HL-60/S4 treated with phorbol 12-myristate 13-acetate at 8.2 ng/mL for 4 days and 3 days (cell line): ENCODE measurements around the gene CDKN1A.
"Not testable (repeated sequence)": the region's sequence is repeated elsewhere in the genome, so short reads cannot be mapped to it uniquely, and the experiment has no call there.

Experiments used
- in situ Hi-C: fragments of 300-500 bp; cut with MboI; formaldehyde crosslinking; loops from 2 replicates; pipeline ENCODE4 v1.15.0; 2022; ENCODE audit warnings: low sequenced_read_pairs

Gene CDKN1A

DNA sequence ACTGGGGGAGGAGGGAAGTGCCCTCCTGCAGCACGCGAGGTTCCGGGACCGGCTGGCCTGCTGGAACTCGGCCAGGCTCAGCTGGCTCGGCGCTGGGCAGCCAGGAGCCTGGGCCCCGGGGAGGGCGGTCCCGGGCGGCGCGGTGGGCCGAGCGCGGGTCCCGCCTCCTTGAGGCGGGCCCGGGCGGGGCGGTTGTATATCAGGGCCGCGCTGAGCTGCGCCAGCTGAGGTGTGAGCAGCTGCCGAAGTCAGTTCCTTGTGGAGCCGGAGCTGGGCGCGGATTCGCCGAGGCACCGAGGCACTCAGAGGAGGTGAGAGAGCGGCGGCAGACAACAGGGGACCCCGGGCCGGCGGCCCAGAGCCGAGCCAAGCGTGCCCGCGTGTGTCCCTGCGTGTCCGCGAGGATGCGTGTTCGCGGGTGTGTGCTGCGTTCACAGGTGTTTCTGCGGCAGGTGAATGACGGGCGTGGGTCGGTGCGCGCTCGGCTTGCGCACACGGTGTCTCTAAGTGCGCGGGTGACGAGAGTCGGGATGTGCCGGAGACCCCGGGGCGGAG is at the start of gene CDKN1A:
Gene CDKN1A (plus strand): TSS at position 227 of the 555 bp plus-strand sequence. CDS start 5,388 bp downstream, outside the sequence.
- in situ Hi-C loops = no loop called here

DNA sequence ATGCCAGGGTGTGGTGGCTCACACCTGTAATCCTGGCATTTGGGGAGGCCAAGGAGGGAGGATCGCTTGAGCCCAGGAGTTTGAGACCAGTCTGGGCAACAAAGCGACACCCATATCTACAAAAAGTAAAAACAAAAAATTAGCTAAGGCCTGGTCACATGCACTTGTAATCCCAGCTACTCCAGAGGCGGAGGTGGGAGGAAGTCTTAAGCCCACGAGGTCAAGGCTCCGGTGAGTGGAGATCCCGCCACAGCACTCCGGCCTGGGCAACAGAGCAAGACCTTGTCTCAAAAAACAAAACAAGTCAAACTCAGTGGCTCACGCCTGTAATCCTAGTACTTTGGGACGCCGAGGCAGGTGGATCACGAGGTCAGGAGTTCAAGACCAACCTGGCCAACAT is 48.7 kb upstream of the CDKN1A start:
- in situ Hi-C loops = no loop called here

- in situ Hi-C loops = no loop called here
Observed at GRCh38 chr6:36631326-36632011, 47.0 kb upstream of the CDKN1A start.

DNA sequence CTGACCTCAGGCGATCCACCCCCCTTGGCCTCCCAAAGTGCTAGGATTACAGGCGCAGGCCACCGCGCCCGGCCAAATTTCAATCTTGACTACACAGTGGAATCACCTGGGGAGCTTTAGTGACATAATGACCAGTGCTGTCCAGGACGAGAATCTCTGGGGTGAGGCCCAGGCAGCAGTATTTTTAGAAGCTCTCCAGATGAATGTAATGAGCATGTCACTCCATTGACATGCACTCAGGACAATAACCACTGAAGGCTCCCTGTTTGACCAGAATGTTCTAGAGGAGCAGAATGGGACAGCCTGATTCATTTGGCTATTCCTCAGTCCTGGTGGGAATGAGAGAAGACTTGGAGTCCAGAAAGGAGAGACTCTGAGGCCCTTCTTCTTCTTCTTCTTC is 45.1 kb upstream of the CDKN1A start:
- in situ Hi-C loops = no loop called here

GRCh38 chr6:36633915-36634314 is 44.6 kb upstream of the CDKN1A start:
- in situ Hi-C loops = no loop called here

GRCh38 chr6:36634317-36635108 is 44.0 kb upstream of the CDKN1A start:
- in situ Hi-C loops = no loop called here

DNA sequence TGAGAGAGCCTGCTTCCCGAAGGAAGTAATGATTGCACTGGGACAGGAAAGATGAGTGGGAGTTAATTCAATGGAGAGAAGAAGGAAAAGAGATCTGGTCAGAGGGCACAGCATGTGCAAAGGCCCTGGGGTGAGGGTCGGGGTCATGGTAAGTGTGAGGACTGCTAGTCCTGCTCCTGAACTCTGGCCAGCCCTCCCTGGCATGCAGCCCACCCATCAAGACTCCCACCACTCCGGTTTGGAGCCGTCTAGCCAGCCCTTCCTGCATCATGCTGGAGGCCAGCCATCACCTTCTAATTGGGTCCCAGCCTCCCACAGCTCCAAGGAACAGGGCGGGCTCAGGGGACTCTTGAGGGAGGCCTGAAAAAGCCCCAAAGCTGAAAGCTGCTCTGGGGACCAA is 42.2 kb upstream of the CDKN1A start:
- in situ Hi-C loops = no loop called here

GRCh38 chr6:36636687-36637418 is 41.7 kb upstream of the CDKN1A start:
- in situ Hi-C loops = no loop called here

DNA sequence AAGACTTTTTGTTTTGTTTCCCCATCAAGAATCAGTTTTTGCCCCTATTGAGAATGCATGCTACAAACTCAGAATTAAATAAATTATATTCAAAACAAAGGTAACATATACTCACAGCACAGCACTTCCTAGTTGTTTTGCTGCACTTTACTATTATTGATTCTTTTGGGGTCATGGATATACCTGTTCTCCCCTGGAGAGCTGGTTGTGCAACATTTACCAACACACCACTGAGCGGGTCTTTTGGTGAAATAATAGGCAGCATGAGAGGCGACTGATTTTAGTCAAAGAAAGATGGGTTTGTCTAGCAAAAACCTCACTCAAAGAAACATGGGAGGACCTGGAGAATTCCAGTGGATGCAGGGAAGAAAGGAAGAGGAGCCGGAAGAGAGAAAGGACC is 39.9 kb upstream of the CDKN1A start:
- in situ Hi-C loops = no loop called here

DNA sequence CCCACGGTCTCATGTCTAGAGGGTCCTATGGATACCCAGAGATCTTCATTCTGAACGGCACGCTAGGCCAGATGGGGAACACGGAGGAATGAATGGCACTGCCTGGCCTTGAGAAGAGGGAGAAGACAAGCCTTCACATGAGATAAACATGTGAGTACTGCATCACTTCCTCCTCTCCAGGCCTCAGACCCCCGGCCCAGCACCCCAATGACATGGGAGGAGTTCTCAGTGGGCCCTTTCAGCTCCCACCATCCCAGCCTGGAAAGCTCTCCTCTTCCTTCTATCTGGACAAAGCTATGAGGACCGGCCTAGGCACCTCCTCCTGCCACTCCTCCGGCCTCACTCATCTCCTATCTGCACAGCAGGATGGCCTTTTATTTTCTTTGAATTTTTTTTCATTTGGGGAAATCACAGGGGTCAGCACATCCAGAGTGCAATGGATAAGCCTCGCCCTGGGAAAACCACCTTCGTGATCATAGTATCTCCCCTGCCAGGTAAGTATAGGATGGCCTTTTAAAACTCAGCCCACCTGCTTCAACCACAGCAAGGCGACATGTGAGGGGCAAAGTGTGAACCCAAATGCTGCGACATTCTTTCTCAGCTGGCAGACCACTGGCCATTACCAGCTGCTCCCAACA is 39.2 kb upstream of the CDKN1A start:
- in situ Hi-C loops = no loop called here

GRCh38 chr6:36641543-36641942 is 37.0 kb upstream of the CDKN1A start:
- in situ Hi-C loops = no loop called here

DNA sequence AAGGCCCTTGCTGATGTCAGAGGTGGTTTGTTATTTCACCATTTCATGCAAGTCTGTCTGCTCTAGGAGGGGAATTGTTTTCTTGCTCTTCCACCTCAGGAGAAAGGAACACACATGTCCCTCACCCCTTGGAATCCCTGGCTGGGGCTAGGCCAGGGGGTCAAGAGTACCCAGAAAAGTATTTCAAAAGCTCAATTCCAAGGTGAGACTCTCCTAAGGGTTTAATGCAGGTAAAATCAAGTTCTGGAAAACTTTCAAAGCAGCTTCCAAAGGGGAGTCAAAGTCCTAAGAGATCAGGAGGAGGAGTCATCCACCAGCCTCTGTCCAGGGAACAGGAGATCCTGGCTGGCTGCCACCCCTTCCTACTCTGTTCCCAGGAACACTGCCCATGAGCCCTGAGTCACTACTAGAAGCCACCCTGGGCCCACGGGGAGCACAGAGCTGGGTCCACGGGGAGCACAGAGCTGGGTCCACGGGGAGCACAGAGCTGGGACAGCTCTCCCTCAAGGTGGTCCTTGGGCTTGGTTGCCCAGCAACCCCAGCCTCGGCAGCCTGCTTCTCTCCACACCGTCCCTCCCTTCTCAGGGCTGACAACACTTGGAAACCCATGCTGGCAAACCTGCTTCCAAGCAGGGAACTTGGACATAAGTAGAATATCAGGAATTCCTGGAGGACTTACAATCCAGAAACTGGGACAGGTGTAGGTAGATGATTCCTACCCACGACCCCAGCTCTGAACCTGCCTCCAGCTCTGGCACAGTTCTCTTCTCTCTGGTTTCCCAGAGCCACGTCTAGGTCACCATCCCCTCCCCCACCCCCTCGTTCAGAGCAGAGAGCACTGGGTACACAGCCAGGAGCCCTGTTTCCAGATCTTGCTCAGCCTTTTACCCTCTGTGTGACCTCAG is 35.3 kb upstream of the CDKN1A start:
- in situ Hi-C loops = no loop called here

GRCh38 chr6:36643977-36644376 is 34.5 kb upstream of the CDKN1A start:
- in situ Hi-C loops = no loop called here

DNA sequence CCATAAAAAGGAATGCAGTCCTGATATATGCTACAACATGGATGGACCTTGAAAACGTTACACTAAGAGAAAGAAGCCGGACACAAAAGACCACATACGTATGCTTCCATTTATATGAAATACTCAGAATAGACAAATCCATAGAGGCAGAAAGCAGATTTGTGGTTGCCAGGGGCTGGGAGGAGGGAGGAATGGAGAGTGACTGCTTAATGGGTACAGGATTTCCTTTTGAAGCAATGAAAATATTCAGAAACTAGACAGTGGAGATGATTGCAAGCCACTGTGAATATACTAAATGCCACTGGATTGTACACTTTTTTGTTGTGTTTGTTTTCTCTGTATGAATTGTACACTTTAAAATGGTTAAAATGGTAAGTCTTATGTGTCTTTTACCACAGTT is 29.4 kb upstream of the CDKN1A start:
- in situ Hi-C loops = no loop called here

GRCh38 chr6:36649701-36650484 is 28.6 kb upstream of the CDKN1A start:
- in situ Hi-C loops = no loop called here

DNA sequence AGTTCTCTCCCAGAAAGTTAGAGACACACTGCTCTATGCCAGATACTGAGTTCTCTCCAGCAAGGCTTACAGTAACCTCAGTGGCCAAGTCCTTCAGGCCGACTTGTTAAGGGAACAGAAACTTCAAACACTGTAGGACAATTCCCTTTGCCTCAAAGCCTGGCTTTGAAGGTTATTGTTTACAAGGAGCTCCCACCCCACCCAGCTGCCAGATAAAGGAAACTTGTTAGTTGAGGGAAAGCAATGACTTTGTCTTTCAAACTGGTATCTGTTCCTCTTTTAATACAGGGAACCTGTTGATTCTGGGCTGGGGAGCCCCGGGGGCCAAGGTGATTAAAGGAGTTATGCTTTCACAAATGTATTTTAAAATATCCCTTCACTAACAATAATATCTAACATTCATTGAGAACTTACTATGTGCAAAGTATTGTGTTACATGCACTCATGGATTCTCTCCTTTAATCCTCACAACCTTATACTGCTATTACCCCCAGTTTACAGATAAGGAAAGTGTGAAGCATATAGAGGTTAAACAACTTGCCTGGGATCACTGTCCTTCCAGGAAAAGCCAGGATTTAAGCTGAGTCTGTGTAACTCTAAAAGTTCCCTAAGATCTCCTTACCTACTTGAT is 27.6 kb upstream of the CDKN1A start:
- in situ Hi-C loops = no loop called here

DNA sequence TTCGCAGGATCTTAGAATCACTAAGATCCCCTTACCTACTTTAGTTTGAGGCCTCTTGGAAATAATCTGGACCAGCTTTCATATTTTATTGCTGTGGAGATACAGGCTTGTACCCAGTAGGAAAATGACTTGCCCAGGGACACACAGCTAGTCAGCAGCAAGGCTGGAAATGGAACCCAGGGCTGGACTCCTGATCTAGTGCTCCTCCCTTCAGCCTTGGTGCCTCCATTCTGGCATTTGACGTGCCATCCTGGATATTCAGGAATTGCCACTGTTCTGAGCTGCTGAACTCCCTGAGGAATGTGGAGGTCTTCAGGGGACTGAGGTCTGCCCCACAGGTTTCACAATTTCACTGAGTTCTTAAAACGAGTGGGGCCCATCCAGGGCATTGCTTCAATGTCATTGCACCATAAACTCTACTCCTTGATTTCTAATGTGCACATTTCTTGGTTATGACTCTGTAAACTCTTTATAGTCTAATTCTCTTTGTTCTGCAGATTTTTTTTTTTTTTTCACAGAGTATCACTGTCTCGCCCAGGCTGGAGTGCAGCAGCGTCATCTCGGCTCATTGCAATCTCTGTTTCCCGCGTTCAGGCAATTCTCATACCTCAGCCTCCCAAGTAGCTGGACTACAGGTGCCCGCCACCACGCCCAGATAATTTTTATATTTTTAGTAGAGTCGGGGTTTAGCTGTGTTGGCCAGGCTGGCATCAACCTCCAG is 26.7 kb upstream of the CDKN1A start:
- in situ Hi-C loops = no loop called here

- in situ Hi-C loops = not testable (repeated sequence)
Observed at GRCh38 chr6:36654469-36654868, 24.0 kb upstream of the CDKN1A start.
